B cell (primary cell): ENCODE data around the gene FAM117B. TPM values are rescaled to one million over a fixed set of nuclear protein-coding genes. Genes with fewer than 3 reads are reported as not detected.

Experiments
- ATAC-seq: fragments of 200-7000 bp; cut with Tn5 transposase; one replicate; pipeline ENCODE4 v1.10.0; 2021; ENCODE audit warnings: low read depth, mild to moderate bottlenecking, moderate number of reproducible peaks, moderate library complexity
- CTCF ChIA-PET: fragments of 350-600 bp; sonication (Branson Sonifier 250); formaldehyde crosslinking; loops from one replicate; lab custom pipeline; 2021; ENCODE audit warnings: antibody characterized with exemption, inconsistent platforms; lab: Charles Lee
- POLR2A ChIA-PET: fragments of 350-600 bp; sonication (Branson Sonifier 250); formaldehyde crosslinking; loops from one replicate; lab custom pipeline; 2021; ENCODE audit warnings: antibody characterized with exemption; lab: Charles Lee
- DNase-seq: peaks from one replicate; pipeline ENCODE4 v3.0.0; 2013
- H2AFZ ChIP-seq: 2 replicates; pipeline ENCODE4 v1.6.1; 2012; ENCODE audit warnings: mild to moderate bottlenecking, low read depth, low read length; ENCODE audit not compliant: insufficient read depth, poor library complexity, severe bottlenecking
- H3K27ac ChIP-seq, 2 donors: 1 replicate in 1 of 2; 2 replicates in 1 of 2; pipeline ENCODE4 v1.5.1; 2012 to 2013; ENCODE audit warnings: low read length in 2 of 2, mild to moderate bottlenecking in 2 of 2, moderate library complexity in 1 of 2
- H3K27me3 ChIP-seq, 4 experiments: fragments of 200-600 bp in 1 of 4; sonication (generic) in 1 of 4; replicated peaks in 1 of 4; 1 replicate in 2 of 4; 2 replicates in 2 of 4; pipeline versions ENCODE4 v1.6.1 to v1.7.0; 2013 to 2016; ENCODE audit warnings: low read length in 3 of 4, mild to moderate bottlenecking in 2 of 4, mixed read lengths in 1 of 4, moderate library complexity in 1 of 4; ENCODE audit not compliant: insufficient read depth in 4 of 4, control insufficient read depth in 3 of 4; ENCODE audit errors: control extremely low read depth in 1 of 4
- H3K36me3 ChIP-seq, 2 experiments: replicated peaks in 1 of 2; 1 replicate in 1 of 2; 2 replicates in 1 of 2; pipeline versions ENCODE4 v1.6.1 to v1.7.1; 2013; ENCODE audit warnings: low read length in 1 of 2; ENCODE audit not compliant: insufficient read depth in 2 of 2, control insufficient read depth in 1 of 2; ENCODE audit errors: control extremely low read depth in 1 of 2, extremely low read depth in 1 of 2
- H3K4me1 ChIP-seq, 2 donors: fragments of 200-600 bp in 1 of 2; sonication (generic) in 1 of 2; 1 replicate in 1 of 2; 2 replicates in 1 of 2; pipeline versions ENCODE4 v1.5.1 to v1.6.1; 2013 to 2017; ENCODE audit warnings: low read length in 2 of 2; ENCODE audit not compliant: control insufficient read depth in 2 of 2, insufficient read depth in 2 of 2
- H3K4me2 ChIP-seq: replicated peaks from 2 replicates; pipeline ENCODE3; 2012; ENCODE audit warnings: mild to moderate bottlenecking, low read depth, low read length; ENCODE audit not compliant: poor library complexity, severe bottlenecking
- H3K4me3 ChIP-seq, 5 experiments: fragments of 200-600 bp in 1 of 5; sonication (generic) in 1 of 5; 1 replicate in 3 of 5; 2 replicates in 2 of 5; pipeline versions ENCODE4 v1.5.1 to v1.7.0; 2011 to 2016; ENCODE audit warnings: low read length in 4 of 5, mild to moderate bottlenecking in 4 of 5, low read depth in 2 of 5, control low read depth in 1 of 5, moderate library complexity in 1 of 5; ENCODE audit not compliant: insufficient read depth in 1 of 5; ENCODE audit errors: control extremely low read depth in 1 of 5, extremely low read depth in 1 of 5
- H3K79me2 ChIP-seq: fragments of 200-600 bp; sonication (generic); one replicate; pipeline ENCODE4 v1.6.0; 2016; ENCODE audit warnings: low read length; ENCODE audit not compliant: control insufficient read depth, insufficient read depth
- H3K9ac ChIP-seq: fragments of 200-600 bp; sonication (generic); 2 replicates; pipeline ENCODE4 v1.6.1; 2017; ENCODE audit warnings: mild to moderate bottlenecking, low read length, moderate library complexity
- H3K9me3 ChIP-seq, 3 donors: one replicate each; pipeline versions ENCODE4 v1.6.1 to v1.7.1; 2013; ENCODE audit warnings: low read length in 2 of 3; ENCODE audit not compliant: control insufficient read depth in 2 of 3, insufficient read depth in 1 of 3; ENCODE audit errors: control extremely low read depth in 1 of 3
- H4K20me1 ChIP-seq: 2 replicates; pipeline ENCODE4 v1.6.0; 2012; ENCODE audit warnings: mild to moderate bottlenecking, low read length; ENCODE audit not compliant: insufficient read depth, control insufficient read depth, poor library complexity, severe bottlenecking
- H3K27ac Mint-ChIP-seq: one replicate; pipeline ENCODE4 v1.8.0; 2021; ENCODE audit warnings: mixed read lengths
- H3K27me3 Mint-ChIP-seq: one replicate; pipeline ENCODE4 v1.8.0; 2021; ENCODE audit warnings: mixed read lengths
- H3K4me1 Mint-ChIP-seq: one replicate; pipeline ENCODE4 v1.8.0; 2021; ENCODE audit warnings: mixed read lengths
- H3K4me3 Mint-ChIP-seq: one replicate; pipeline ENCODE4 v1.8.0; 2021; ENCODE audit warnings: mixed read lengths
- H3K9me3 Mint-ChIP-seq: one replicate; pipeline ENCODE4 v1.8.0; 2022; ENCODE audit warnings: mixed read lengths; ENCODE audit not compliant: insufficient read depth
- CTCF ChIP-seq: fragments of 200-600 bp; IDR thresholded peaks from one replicate; pipeline ENCODE4 v1.8.0; 2022; ENCODE audit warnings: antibody characterized with exemption, mild to moderate bottlenecking
- EZH2 ChIP-seq: IDR thresholded peaks from 2 replicates; pipeline ENCODE4 v1.6.1; 2012; ENCODE audit warnings: borderline replicate concordance, low read depth, mild to moderate bottlenecking, moderate library complexity, low read length; ENCODE audit not compliant: insufficient read depth, poor library complexity, severe bottlenecking
- WGBS: methylation state at CpG from one replicate; pipeline ENCODE4 v1.1.5; 2013; ENCODE audit warnings: missing lambda C conversion rate; ENCODE audit not compliant: insufficient coverage; 5-methylcytosine and 5-hydroxymethylcytosine counted together
- intact Hi-C: fragments of 100-400 bp; cut with micrococcal nuclease; formaldehyde crosslinking; loops from one replicate; pipeline ENCODE4 v1.10.0; 2022
- polyA plus RNA-seq: library from polyadenylated mRNA; depleted of rRNA; stranded (reverse); fragments of >200 nt; gene quantifications from 2 replicates; pipeline ENCODE4 v1.2.3, GENCODE V29; 2012
- total RNA-seq, 2 donors: library from RNA; stranded (reverse); fragments of 120-200 nt in 1 of 2; gene quantifications; 1 replicate in 1 of 2; 2 replicates in 1 of 2; pipeline versions ENCODE4 v1.2.3 to v1.2.4, GENCODE V29; 2013 to 2022

FAM117B gene
- total and polyA plus RNA-seq, 2 donors (not counting 1 experiment from before 2014, with no cell fraction given) = 11.5 to 50.1 TPM

DNA sequence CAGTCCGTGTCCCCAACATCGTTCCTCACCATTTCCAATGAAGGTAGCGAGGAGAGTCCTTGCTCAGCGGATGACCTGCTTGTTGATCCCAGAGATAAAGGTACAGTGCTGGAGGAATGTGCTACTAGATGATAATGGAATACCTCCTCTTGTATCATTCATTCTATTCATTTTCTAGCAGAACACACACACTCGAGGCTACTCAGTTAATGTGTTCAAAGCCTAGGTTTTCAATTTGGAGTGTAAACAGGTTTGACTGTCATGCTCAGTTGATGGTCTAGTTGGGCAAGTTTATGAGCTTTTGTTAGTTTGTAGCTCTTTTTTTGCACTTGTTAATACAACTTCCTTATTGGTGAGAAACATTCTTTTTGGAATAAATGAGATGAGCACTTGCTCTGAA is 122.6 kb downstream of the FAM117B start:
- POLR2A ChIA-PET = no interaction called here

DNA sequence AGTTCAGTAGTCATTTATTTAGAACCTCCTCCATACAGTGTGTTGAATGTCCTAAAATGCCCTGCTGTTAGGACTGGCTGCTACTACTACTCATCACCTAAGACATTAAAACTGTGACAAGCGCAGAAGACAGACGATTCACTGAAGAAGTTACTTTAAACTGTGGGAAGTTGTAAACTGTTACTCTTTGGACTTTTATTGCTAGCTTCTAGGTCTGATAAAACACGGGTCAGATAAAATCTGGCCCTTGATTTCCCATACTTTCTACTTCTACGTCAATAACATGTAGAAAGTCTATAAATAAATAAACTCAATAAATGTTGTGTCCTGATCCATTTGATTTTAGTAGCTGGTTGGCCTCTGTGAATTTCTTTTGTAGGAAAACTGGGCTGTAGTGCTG is 123.4 kb downstream of the FAM117B start:
- Histone ChIP-seq H3K36me3 (peaks cover 3 to 64% of the 10 kb centered on the region in 2 experiments), H3K27ac (no peak overlapping the region), H3K4me1 (peaks cover 0 to 4% of the 10 kb centered on the region in 2 donors), H3K4me2 (no peak overlapping the region), H2AFZ (no peak overlapping the region), H3K9ac (no peak overlapping the region), H4K20me1 (no peaks in the 10 kb centered on the region), H3K9me3 (no peaks in the 10 kb centered on the region), H3K4me3 (no peak overlapping the region), H3K27me3 (no peaks in the 10 kb centered on the region), H3K79me2 (no peaks in the 10 kb centered on the region)
- ChIA-PET CTCF (interaction anchor here (1.0 kb wide), 2 partner anchors 102 to 169 kb away, joined by 3 read pairs; no protein-coding TSS in a partner anchor), POLR2A (no interaction called here)
- intact Hi-C loops = no loop called here
- DNase-seq (no peak), ATAC-seq (no peak)
- Mint-ChIP-seq H3K4me1 (peaks cover 7% of the 10 kb centered on the region), H3K9me3 (no peaks in the 10 kb centered on the region), H3K27me3 (no peaks in the 10 kb centered on the region), H3K4me3 (no peak overlapping the region), H3K27ac (no peak overlapping the region)
- no CpG with 5 or more reads among the region's 4 CpGs for WGBS
- no peak for TF ChIP-seq EZH2
- TF ChIP-seq CTCF = no peak

More for the DNA sequence above, 122.6 kb downstream of the FAM117B start:
- intact Hi-C loops = no loop called here
- no peak for TF ChIP-seq CTCF
- TF ChIP-seq EZH2 = no peak
- Histone ChIP-seq H3K36me3 (peaks cover 3 to 59% of the 10 kb centered on the region in 2 experiments), H3K9ac (no peak overlapping the region), H3K4me1 (no peaks in the 10 kb centered on the region), H3K9me3 (no peaks in the 10 kb centered on the region), H3K79me2 (no peaks in the 10 kb centered on the region), H3K27me3 (no peaks in the 10 kb centered on the region), H3K4me3 (no peak overlapping the region), H2AFZ (no peak overlapping the region), H4K20me1 (no peaks in the 10 kb centered on the region), H3K27ac (peak overlapping the region in 1 of 2 donors; percentile 6), H3K4me2 (no peak overlapping the region)
- Mint-ChIP-seq H3K27ac (no peak overlapping the region), H3K4me3 (no peak overlapping the region), H3K4me1 (peaks cover 2% of the 10 kb centered on the region), H3K9me3 (no peaks in the 10 kb centered on the region), H3K27me3 (no peaks in the 10 kb centered on the region)
- ATAC-seq (no peak), DNase-seq (no peak)
- CTCF ChIA-PET = interaction anchor here (1.0 kb wide), 1 partner anchor 169 kb away, joined by 3 read pairs; no protein-coding TSS in a partner anchor
- no CpG with 5 or more reads among the region's 5 CpGs for WGBS
